Ammon's horn (tissue), 1 donor: ENCODE data around the gene WASHC3.

Experiments used
- DNase-seq: peaks from one replicate; pipeline ENCODE4 v3.0.0-alpha.2; 2016; ENCODE audit warnings: low spot score

WASHC3 gene

GRCh38 chr12:101967506-101967905 lies 94.3 kb downstream of the WASHC3 start:
- DNase-seq, result no peak

DNA sequence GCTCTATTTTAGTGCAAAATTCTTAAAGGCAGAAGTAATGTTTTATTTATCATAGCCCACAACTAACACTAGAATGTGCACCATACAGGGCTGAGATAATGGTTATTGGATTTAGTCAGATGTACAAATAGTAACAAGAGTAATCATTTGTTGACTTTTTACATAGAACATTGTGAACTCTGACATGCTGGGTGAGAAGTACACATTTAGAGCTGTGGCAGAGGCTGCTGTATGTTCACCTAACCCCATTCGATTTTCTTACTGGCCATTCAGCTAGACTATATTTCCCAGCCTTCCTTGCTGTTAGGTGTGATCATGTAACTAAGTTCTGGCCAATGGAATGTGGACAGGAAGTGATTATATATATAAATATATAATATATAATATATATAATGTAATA lies 95.3 kb downstream of the WASHC3 start:
- DNase-seq, result no peak

DNA sequence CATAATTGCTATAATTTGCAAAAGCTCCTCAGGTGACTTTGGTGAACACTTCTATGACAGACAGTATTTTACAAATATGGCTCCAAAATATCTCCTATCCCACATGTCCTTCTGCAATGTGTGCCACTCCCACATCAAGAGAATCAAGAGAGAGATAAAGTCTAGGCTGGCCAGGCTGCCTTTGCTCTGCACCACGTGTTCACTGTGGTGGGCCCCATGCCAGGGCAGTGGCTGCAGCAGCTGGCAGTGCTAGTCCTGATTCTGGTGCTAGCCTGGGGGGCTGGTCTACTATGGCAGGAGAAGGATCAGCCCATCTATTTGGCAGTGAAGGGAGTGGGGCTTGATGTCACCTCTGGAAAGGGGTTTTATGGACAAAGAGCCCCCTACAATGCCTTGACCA lies 98.1 kb downstream of the WASHC3 start:
- DNase-seq, result no peak
